Upper lobe of right lung (tissue), 1 donor: Measurements from ENCODE around the gene CERS6. TPM values are rescaled to one million over a fixed set of nuclear protein-coding genes. Genes with fewer than 3 reads are reported as not detected.
A peak's percentile ranks its signal among the peaks of the same experiment; 100 is the strongest.

ENCODE experiments used
- ATAC-seq: fragments of 200-7000 bp; cut with Tn5 transposase; one replicate; pipeline ENCODE4 v1.9.1; 2020; ENCODE audit warnings: mild to moderate bottlenecking, moderate library complexity
- DNase-seq: peaks from one replicate; pipeline ENCODE4 v3.0.0-alpha.2; 2020
- H3K27ac ChIP-seq: fragments of 200-600 bp; one replicate; pipeline ENCODE4 v1.8.0; 2022
- H3K27me3 ChIP-seq: fragments of 200-600 bp; one replicate; pipeline ENCODE4 v1.8.0; 2022; ENCODE audit warnings: mild to moderate bottlenecking
- H3K36me3 ChIP-seq: fragments of 200-600 bp; one replicate; pipeline ENCODE4 v1.8.0; 2022
- H3K4me1 ChIP-seq: fragments of 200-600 bp; one replicate; pipeline ENCODE4 v1.8.0; 2022
- H3K4me3 ChIP-seq: fragments of 200-600 bp; one replicate; pipeline ENCODE4 v1.8.0; 2022; ENCODE audit warnings: mild to moderate bottlenecking
- H3K9me3 ChIP-seq: fragments of 200-600 bp; one replicate; pipeline ENCODE4 v1.8.0; 2022
- intact Hi-C: fragments of 100-400 bp; cut with DNase I; formaldehyde crosslinking; loops from one replicate; pipeline ENCODE4 v1.11.0; 2022
- total RNA-seq: library from RNA; stranded (reverse); fragmentation: NEBNext Ultra II Directional; extraction: Animal tissue kit (Norgen Biotek cat#: 25700); gene quantifications from one replicate; pipeline ENCODE4 v1.2.1, GENCODE V29; 2021
- TF ChIP-seq, protein P1 (sequence below): fragments of 200-600 bp; IDR thresholded peaks from one replicate; pipeline ENCODE4 v1.8.0; 2022; ENCODE audit warnings: antibody characterized with exemption
- donor health status: DM: no; HTN: yes; CAD: no; lungs with severe emphysema.

Gene CERS6
- total RNA-seq, 1 donor from 2014 or later: 17.8 TPM

DNA sequence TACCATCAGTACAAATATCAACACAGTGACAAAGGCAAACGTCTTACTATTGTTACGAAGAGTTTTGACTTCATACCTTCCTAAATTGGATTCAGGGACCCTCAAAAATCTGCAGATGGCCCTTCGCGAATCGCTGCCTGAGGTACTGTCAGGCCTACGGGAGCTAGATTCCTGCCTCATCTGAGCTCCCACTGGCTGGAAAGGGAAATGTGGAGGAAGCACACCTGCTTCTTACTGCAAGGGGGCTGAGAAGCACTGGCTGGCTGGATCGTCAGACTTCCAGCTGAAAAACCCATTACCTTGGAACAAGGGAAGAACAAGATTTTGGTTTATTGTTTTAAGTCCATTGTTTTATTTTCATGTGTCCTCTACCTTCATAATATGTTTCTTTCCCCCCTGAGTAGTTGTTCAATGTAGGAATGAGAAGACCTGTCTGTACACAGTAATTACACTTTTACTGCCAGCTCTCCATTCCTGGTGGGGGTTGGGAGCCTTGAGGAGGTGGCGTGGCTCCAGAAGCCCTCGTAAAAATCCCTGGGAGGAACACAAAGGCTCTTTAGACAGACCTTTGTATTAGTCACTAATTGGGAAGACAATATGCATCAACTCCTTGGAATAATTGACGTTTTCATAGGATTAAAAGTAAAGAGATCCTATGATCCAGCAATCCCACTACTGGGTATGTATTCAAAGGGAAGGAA, 222.2 kb downstream of the CERS6 start:
- Histone ChIP-seq H3K4me3 (no peak overlapping the region), H3K4me1 (no peaks in the 10 kb centered on the region), H3K36me3 (no peaks in the 10 kb centered on the region), H3K27me3 (no peaks in the 10 kb centered on the region), H3K27ac (no peak overlapping the region), H3K9me3 (no peaks in the 10 kb centered on the region)
- ATAC-seq (no peak), DNase-seq (no peak)
- intact Hi-C loops: no loop called here
- TF ChIP-seq, protein P1, sequence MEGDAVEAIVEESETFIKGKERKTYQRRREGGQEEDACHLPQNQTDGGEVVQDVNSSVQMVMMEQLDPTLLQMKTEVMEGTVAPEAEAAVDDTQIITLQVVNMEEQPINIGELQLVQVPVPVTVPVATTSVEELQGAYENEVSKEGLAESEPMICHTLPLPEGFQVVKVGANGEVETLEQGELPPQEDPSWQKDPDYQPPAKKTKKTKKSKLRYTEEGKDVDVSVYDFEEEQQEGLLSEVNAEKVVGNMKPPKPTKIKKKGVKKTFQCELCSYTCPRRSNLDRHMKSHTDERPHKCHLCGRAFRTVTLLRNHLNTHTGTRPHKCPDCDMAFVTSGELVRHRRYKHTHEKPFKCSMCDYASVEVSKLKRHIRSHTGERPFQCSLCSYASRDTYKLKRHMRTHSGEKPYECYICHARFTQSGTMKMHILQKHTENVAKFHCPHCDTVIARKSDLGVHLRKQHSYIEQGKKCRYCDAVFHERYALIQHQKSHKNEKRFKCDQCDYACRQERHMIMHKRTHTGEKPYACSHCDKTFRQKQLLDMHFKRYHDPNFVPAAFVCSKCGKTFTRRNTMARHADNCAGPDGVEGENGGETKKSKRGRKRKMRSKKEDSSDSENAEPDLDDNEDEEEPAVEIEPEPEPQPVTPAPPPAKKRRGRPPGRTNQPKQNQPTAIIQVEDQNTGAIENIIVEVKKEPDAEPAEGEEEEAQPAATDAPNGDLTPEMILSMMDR: no peak

DNA sequence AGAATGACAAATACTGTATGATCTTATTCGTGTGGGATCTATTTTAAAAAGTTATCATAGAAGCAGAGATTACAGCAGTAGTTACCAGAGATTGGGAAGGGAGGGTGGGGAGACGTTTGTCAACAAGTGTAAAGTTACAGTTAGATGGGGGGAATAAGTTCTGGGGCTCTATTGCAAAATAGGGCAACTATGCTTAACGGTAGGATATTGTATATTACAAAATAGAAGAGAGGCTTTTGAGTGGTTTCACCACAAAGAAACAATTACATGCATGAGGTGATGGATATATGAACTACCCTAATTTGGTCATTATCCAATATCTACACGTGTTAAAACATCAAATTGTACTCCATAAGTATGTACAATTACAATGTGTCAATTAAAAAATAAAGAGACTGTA, 223.0 kb downstream of the CERS6 start:
- no peaks in the 10 kb centered on the region for H3K9me3 ChIP-seq
- no peaks in the 10 kb centered on the region for H3K36me3 ChIP-seq
- H3K4me1 ChIP-seq: no peaks in the 10 kb centered on the region
- no peak overlapping the region for H3K4me3 ChIP-seq
- ATAC-seq (no peak), DNase-seq (no peak)
- H3K27ac ChIP-seq: no peak overlapping the region
- intact Hi-C loops: no loop called here
- H3K27me3 ChIP-seq: no peaks in the 10 kb centered on the region
- TF ChIP-seq, protein P1: no peak

DNA sequence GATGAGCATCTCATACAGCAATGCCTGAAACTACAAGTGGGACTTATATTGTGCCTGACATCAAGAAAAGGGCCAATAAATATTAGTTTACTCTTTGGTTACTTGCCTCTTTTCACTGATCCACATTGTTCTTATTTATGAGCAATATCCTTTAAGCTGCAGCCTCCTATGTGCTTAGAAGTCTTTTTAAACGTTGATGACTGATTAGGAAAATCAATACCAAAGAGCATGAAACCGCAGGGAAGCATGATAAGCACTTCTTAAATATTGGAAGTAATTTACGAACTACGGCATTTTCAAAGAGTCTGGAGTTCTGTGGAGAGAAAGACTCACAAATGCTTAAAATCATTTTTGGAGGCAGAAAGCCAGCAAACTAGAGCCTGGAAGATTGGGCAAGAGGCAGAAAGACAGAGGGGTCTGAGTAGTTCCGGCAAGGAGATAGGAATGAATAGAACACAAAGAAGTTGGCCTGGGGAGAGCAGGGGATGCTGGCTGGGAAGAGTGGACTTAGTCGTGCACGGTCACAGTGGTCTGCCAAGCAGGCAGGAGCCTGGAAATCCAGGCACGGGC, 223.8 kb downstream of the CERS6 start:
- intact Hi-C loops: no loop called here
- H3K4me1 ChIP-seq: no peaks in the 10 kb centered on the region
- DNase-seq (no peak), ATAC-seq (no peak)
- no peak overlapping the region for H3K27ac ChIP-seq
- H3K9me3 ChIP-seq: no peaks in the 10 kb centered on the region
- TF ChIP-seq, protein P1: no peak
- H3K27me3 ChIP-seq: no peaks in the 10 kb centered on the region
- H3K4me3 ChIP-seq: no peak overlapping the region
- H3K36me3 ChIP-seq: no peaks in the 10 kb centered on the region

DNA sequence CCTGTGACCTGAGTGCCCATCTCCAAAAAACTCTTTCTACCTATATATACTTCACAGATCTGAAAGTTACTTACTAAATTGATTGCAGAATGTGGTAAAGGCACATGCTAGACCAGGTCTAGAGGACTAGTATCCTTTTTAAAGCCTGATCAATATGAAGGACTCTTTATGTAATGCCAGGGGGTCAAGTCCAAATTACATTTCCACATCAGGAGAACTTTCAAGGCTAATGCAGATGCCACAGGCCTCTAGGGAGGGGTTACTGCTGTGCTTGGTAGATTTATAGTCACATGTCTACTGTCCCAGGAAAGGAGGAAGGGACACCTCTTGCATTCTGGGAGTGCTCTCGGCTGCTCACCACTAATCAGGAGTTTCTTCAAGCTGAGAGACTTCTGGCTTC, 227.9 kb downstream of the CERS6 start:
- ATAC-seq (peak; percentile 41), DNase-seq (no peak)
- intact Hi-C loops: no loop called here
- no peaks in the 10 kb centered on the region for H3K36me3 ChIP-seq
- H3K4me1 ChIP-seq: no peaks in the 10 kb centered on the region
- TF ChIP-seq, protein P1: no peak
- no peak overlapping the region for H3K27ac ChIP-seq
- H3K9me3 ChIP-seq: no peaks in the 10 kb centered on the region
- no peak overlapping the region for H3K4me3 ChIP-seq
- no peaks in the 10 kb centered on the region for H3K27me3 ChIP-seq

DNA sequence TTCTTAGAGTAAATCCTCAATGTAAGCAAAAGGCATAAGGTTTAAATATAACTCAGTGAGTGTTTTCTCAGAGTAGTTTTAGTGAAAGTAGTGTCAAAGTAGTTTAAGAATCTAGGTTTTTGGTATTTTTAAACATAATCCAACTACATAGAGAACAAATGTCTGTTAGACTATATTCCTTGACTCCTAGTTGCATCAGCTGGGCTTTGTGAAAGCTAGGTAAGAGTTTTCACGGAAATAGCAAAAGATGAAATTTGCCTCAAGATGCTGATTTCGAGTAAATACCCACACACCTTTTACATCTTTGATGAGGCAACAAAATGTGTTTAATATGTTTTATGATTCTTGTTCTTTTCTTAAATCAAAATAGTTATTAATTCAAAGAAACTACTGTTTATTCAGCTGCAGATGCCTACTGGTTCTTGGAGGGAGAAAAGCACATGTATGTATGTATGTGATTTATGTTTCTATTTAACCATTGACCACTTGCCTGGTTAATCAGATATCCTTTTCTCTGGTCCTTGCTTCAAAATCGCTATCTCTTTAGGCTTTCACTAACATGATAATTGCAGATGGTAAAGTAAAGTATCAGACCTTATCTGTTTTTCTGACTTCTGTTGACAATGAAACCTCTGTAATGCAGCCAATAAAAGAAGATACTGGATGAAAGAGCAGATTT, 229.0 kb downstream of the CERS6 start:
- ATAC-seq: no peak
- TF ChIP-seq, protein P1: no peak
- H3K36me3 ChIP-seq: no peaks in the 10 kb centered on the region

More for the DNA sequence above, 229.0 kb downstream of the CERS6 start:
- Histone ChIP-seq H3K27me3 (no peaks in the 10 kb centered on the region), H3K9me3 (no peaks in the 10 kb centered on the region), H3K4me3 (no peak overlapping the region), H3K27ac (no peak overlapping the region), H3K4me1 (no peaks in the 10 kb centered on the region)
- intact Hi-C loops: no loop called here
- no peak for DNase-seq
